T-helper 1 cell (primary cell): Measurements from ENCODE around the gene TCOF1.

ENCODE experiments used
- DNase-seq, 5 donors: peaks; one replicate each; pipeline ENCODE4 v3.0.0-alpha.2; 2012 to 2020
- total RNA-seq, 4 donors: gene quantifications; one replicate each; lab custom pipeline; 2026; lab: John Stamatoyannopoulos, UW

The TCOF1 gene, protein sequence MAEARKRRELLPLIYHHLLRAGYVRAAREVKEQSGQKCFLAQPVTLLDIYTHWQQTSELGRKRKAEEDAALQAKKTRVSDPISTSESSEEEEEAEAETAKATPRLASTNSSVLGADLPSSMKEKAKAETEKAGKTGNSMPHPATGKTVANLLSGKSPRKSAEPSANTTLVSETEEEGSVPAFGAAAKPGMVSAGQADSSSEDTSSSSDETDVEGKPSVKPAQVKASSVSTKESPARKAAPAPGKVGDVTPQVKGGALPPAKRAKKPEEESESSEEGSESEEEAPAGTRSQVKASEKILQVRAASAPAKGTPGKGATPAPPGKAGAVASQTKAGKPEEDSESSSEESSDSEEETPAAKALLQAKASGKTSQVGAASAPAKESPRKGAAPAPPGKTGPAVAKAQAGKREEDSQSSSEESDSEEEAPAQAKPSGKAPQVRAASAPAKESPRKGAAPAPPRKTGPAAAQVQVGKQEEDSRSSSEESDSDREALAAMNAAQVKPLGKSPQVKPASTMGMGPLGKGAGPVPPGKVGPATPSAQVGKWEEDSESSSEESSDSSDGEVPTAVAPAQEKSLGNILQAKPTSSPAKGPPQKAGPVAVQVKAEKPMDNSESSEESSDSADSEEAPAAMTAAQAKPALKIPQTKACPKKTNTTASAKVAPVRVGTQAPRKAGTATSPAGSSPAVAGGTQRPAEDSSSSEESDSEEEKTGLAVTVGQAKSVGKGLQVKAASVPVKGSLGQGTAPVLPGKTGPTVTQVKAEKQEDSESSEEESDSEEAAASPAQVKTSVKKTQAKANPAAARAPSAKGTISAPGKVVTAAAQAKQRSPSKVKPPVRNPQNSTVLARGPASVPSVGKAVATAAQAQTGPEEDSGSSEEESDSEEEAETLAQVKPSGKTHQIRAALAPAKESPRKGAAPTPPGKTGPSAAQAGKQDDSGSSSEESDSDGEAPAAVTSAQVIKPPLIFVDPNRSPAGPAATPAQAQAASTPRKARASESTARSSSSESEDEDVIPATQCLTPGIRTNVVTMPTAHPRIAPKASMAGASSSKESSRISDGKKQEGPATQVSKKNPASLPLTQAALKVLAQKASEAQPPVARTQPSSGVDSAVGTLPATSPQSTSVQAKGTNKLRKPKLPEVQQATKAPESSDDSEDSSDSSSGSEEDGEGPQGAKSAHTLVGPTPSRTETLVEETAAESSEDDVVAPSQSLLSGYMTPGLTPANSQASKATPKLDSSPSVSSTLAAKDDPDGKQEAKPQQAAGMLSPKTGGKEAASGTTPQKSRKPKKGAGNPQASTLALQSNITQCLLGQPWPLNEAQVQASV (N-terminal part only)
- 83.8 to 137 (median 106) reads per million in 4 donors for total RNA-seq

GRCh38 chr5:150357326-150358260, at the start of gene TCOF1:
Gene TCOF1 (plus strand): TSS chr5:150357697. CDS start chr5:150357747, 50 bp downstream.
- peak; percentile 92 to 97 (median 95) for DNase-seq

DNA sequence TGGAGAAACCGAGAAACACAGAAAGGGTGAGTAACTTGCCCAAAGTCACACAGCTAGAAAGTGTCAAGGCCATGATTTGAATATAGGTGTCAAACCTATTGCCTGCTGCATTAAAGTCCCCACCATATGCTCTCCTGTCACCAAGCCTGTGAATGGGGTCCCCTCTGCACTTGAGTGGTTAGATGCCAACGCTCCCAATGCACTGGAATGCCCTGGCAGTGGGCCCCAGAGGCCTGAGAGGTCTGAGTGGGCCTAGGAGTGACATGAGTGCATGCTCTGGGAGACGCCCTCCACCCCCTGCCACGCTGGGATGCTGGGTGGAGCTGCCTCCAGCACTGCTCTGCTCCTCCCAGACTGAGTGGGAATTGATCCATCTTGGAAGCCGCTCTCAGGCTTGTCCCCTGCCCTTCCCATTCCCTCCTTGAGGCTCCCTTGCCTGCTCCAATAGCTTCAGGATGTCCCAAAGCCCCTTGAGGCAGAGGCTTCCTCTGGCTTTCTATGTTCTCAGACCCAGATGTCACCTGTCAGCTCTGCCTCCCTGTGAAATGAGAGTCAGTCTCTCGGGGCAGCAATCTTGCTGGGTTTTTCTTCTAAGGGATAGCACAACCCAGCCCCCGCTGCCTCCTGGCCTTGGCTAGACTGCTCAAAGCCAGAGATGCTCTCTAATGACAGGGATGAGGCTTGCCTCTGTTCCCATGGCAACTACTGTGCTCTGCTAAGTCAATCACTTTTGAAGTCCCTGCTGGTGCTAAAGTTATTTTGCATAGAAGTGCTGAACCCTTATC, 48.2 kb upstream of the TCOF1 start:
- no peak for DNase-seq

GRCh38 chr5:150309886-150310239, 47.6 kb upstream of the TCOF1 start:
- DNase-seq: no peak

DNA sequence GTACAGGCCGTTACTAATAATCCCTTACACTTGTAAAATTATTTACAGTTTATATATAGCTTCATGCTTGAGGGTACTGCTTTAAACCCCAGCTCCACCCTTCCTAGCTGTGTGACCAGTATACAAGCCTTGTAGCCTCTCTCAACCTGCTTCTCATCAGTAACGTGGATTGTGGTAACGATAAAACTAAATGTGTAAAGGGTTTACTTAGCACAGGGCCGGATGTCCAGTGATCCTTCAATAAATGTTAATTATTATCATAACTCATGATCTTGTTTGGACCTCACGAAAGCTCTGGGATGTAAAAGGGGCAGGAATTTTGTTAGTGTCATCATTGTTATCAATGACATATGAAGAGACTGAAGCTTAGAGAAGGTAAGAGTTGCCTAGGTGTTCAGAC, 47.3 kb upstream of the TCOF1 start:
- DNase-seq: no peak

- no peak for DNase-seq
Measured at GRCh38 chr5:150311015-150311692, 46.3 kb upstream of the TCOF1 start.

- no peak for DNase-seq
Measured at GRCh38 chr5:150312518-150312917, 45.0 kb upstream of the TCOF1 start.

- DNase-seq: no peak
Measured at GRCh38 chr5:150313501-150313900, 44.0 kb upstream of the TCOF1 start.

GRCh38 chr5:150313921-150314716, 43.4 kb upstream of the TCOF1 start:
- DNase-seq: no peak

DNA sequence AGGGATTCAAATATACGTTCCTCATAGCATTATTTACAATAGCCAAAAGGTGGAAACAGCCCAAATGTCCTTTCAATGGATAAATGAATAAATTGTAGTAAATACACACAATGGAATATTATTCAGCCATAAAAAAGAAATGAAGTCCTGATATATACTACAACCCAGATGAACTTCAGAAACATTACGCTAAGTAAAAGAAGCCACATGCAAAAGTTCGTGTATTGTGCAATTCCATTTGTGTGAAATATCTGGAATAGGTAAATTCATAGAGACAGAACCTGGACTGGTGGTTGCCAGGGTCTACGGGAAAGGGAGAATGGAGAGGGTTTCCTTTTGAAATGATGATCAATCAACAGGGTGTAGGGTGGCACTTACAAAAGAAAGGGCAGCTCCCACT, 42.3 kb upstream of the TCOF1 start:
- DNase-seq: no peak

DNA sequence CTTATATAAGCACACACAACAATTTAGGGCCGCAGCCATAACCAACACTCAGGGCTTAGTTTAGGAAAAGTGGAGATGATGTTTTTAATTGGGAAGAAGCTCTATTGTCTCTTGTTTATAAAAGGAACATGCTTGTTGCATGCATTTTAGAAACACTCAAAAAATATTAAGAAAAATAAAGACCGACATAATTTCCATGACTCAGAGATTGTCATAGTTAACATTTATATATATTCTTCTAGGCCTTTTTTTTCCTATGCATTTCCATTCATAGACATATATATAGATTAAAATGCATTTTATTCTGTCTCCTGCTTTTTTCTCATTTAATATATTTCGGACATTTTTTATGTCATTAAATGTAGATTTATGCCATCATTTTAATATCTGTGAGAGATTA, 41.2 kb upstream of the TCOF1 start:
- DNase-seq: no peak

DNA sequence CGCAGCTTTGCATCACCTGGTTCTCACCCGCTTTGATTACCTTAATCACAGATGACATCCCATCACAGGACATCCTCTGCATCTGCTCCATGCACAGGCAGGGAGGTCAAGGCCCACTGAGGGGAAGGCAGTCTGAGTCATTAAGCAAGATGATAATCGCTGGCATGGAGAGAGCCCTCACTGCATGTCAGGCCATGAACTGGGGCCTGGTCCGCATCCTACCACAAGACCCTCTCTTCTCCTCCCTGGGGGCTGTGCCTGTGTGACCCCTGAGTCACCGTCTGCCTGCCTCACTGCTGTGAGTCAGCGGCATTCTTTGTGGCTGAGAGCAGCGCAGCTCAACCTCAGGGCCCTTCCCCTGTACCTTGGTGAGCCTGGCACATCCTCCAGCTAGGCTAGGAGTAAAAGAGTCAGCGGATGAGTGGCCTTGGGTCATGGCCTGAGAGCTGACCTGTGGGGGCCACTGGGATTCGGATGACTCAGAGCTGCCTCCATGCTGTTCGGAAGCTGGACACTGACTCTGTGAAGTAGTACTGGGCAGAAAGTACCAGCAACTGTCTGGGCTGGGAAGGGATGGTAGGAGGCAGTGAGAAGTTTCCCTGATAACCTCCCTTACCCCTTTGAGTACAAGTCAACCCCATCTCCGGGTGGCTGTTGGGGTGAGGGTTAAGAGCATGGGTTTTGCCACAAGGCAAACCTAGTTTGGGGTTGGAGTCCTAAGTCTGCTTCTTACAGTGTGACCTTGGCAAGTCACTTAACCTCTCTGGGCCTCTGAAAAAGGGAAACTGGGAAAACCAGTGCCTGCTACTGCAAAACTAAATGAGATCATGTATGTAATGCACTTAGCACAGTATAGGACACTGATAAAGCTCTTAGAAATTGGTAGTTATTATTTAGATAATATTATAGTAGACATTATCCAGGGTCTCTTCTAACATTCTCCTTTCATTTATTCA, 40.2 kb upstream of the TCOF1 start:
- DNase-seq: no peak

GRCh38 chr5:150318613-150319483, 38.6 kb upstream of the TCOF1 start:
- no peak for DNase-seq

DNA sequence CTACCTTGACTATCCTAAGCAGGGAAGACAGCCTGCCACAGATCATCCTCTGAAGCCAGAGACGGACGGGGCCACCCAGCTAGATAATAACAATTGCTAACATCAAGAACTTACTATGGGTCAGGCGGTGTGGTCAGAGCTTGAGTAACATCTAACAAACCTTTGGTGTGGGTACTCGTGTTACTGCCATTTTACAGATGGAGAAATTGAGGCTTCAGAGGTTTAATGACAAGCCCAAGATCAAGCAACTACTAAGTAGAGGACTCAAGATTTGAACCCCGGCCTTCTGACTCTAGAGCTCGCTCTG, 38.1 kb upstream of the TCOF1 start:
- no peak for DNase-seq

- no peak for DNase-seq
Measured at GRCh38 chr5:150320044-150320613, 37.4 kb upstream of the TCOF1 start.

GRCh38 chr5:150321211-150321610, 36.3 kb upstream of the TCOF1 start:
- DNase-seq: no peak

- no peak for DNase-seq
Measured at GRCh38 chr5:150321784-150322183, 35.7 kb upstream of the TCOF1 start.

GRCh38 chr5:150322202-150322601, 35.3 kb upstream of the TCOF1 start:
- no peak for DNase-seq
